GM19043 (cell line): ENCODE data around the gene DOCK11.
"Not testable (repeated sequence)": the region's sequence is repeated elsewhere in the genome, so short reads cannot be mapped to it uniquely, and the experiment has no call there.

Source experiments
- ATAC-seq: cut with Tn5 transposase; IDR thresholded peaks from one replicate; pipeline ENCODE4 v1.9.1; 2021; ENCODE audit warnings: low read depth; ENCODE audit not compliant: unreplicated experiment

DOCK11 gene

DNA sequence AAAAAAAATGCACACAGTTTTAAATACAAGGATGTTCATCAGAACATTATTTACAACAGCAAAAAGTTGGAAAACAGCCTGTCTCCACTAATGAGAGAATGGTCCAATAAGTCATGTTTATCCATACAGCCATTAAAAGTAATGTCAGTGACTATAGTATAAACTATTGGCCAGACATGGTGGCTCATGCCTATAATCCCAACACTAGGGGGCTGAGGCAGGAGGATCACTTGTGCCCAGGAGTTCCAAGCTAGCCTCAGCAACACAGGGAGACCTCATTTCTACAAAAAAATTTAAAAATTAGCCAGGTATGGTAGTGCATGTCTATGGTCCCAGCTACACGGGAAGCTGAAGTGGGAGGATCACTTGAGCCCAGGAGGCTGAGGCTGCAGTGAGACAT is 183.7 kb downstream of the DOCK11 start:
- ATAC-seq: no peak

DNA sequence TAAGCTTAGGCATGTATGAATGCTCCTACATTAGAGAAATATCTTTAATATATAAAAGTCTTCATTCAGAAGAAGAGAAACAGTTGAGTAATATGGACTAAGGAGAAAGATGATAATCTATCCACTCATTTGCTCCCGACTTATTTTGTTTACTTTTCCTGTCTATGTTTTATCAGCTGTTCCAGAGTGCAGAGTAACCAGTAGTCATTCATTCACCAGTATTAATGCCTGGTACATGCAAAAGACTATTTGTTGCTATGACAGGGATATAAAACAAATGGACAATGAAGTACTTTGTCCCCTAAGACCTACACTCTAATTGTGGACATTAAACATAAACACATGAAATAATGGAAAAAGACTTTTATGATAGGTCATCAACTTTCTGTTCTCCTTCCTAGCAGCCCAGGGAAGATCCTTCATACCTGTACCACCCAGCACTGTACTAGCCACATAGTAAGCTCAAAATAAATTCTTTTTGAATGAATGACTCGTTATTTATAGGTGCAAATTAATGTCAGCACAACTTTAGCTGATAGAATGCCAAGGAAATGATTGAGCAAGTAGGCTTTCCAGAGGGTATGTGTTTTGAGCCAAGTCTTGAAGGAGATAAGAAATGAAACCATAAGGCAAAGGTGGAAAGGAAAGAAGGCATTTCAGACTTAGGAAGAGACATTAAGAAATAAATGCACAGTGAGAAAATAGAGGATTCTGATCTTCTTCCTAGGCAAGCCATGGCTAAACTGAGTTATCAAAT is 186.8 kb downstream of the DOCK11 start:
- ATAC-seq: no peak

DNA sequence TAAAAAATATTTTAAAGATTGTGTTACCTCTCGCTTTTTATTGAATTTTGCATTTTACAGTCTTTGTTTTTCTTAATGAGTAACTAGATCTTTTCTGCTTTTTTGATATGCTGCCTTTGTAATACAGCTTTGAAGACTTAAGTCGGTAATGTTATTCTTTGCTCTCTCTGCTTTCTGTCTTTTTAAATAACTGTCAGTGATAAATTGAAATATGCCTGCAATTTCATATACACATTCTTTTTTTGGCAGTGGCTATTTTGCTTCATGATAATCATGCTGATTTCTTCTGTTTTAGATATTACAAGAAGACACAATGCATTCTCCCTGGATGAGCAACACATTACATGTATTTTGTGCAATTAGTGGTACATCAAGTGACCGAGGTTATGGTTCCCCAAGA is 189.8 kb downstream of the DOCK11 start:
- no peak for ATAC-seq

DNA sequence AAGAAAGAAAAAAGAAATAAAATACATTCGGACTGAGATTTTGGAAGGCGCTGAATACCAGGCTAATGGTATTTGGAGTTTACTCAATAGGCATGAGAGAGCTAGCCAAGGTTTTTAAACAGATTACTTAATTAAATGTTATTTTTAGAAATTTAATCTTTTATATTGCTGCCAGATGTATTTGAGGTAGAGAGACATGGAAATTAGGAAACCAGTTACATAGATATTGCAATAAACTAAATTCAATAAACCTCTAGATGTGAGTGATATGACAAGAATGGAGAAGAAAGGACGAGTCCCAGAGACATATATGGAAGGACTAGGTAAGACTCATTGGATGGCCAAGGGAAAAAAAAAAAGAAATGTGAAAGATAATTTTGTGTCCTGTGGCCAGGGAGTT is 193.3 kb downstream of the DOCK11 start:
- no peak for ATAC-seq

DNA sequence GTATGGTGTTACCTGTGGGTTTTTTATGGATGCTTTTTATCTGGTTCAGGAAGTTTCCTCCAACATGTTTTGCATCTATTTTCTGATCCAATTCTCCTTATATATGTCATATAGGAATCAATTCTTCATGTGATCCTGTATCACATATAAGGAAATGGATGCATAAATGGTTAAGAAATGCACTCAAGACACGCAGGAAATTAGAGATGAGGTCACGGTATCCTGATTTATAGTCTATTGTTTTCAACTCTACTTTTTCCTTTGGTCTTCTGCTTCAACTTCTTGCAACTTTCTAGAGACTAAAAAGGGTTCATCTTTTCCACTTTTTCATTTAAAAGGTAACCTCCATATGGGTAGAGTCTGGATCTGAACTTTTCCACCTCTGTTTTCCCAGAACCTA is 198.2 kb downstream of the DOCK11 start:
- no peak for ATAC-seq

DNA sequence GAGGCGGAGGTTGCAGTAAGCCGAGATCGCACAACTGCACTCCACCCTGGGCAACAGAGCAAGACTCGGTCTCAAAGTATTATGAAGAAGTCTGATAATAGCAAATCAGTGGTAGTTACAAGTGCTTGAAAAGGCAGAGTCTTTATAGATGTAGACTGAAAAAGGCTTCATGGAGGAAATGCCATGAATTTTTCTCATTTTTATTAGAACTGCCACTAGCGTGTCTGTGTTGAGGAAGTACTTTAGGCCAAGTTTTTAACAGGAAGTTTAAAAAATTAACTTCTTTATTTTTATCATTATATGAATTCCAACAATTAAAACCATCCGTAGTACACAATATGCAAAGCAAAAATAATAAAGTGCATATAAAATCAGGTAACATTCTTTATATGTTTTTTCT is 199.0 kb downstream of the DOCK11 start:
- no peak for ATAC-seq

DNA sequence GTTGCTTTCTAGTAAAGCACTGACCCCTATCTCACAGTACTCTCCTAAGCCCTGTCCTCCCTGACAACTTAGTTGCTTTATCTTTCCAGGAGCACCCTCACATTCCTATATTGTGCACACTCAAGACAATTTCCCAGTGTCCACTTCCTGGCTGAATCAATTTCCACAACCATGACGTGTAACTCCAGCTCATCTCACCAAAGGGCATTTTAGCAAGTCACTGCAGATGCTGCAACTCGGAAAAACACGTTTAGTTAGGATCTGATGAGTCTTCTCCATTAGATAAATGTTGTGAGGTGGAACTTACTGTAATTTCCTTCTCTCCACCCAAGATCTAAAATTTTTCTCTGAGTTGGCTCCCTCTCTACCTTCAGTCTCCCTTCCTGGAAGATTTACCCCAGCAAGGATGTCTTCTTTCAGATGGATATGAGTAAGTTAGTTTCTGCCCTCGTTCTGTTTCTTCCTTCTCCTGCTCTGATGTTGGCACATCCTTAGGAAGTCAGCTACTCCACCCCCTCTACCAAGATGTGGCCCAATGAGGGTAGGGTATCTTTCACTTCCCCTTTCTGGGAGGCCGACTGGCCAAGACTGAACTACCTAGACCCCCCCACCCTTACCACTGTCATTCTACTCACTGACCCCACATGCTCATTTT is 203.0 kb downstream of the DOCK11 start:
- ATAC-seq: no peak

DNA sequence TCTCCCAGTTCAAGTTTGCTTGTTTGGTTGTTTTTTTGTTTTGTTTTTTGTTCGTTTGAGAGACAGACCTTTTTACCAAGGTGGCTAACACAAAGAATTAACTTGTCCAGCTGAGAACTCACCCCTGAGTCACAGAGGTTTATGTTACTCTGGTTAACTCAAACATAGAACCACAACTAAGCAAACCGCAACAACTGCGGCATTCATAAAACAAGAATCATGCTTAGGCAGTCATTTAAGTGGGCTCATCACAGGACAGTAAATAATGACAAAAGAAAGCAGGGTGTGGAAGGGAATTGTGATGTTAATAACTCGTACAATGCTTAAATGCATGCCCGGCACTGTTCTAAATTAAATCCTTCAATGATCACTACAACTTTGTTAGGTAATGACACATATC is 207.1 kb downstream of the DOCK11 start:
- ATAC-seq: no peak

DNA sequence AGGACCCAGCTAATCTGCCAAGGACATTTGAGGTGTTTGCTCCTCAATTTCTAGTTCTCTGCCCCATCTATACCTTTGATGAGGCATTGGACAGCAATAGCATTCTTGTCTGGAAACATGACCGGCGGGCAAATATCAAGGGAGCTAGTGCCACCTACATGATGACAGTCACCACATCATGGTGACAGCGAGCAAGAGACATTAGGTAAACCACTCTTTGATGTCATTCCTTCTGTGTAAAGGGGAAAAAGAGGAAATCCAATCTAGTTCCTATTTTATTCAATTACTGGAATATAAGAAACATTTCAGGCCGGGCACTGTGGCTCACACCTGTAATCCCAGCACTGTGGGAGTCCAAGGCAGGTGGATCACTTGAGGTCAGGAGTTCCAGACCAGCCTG is 211.1 kb downstream of the DOCK11 start:
- no peak for ATAC-seq

DNA sequence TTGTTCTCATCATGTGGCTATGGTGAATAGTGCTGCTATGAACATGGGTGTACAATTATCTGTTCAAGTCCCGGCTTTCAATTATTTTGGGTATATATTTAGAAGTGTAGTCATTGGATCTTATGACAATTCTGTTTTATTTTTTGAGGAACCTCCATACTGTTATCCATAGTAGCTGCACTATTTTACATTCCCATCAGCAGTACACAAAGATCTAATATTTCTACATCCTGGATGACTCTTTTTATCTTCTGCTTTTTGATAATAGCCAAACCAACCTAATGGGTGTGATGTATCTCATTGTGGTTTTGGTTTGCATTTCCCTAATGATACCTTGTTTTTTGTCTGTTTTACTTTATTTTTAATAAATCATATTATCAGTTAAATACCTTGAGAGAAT is 218.9 kb downstream of the DOCK11 start:
- ATAC-seq: no peak

DNA sequence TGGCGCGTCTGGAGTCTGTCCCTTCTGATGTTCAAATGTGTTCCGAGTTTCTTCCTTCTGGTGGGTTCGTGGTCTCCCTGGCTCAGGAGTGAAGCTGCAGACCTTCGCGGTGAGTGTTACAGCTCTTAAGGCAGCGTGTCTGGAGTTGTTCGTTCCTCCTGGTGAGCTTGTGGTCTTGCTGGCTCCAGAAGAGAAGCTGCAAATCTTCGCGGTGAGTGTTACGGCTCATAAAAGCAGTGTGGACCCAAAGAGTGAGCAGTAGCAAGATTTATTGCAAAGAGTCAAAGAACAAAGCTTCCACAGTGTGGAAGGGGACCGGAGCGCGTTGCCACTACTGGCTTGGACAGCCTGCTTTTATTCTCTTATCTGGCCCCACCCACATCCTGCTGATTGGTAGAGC is 220.3 kb downstream of the DOCK11 start:
- not testable (repeated sequence) for ATAC-seq

DNA sequence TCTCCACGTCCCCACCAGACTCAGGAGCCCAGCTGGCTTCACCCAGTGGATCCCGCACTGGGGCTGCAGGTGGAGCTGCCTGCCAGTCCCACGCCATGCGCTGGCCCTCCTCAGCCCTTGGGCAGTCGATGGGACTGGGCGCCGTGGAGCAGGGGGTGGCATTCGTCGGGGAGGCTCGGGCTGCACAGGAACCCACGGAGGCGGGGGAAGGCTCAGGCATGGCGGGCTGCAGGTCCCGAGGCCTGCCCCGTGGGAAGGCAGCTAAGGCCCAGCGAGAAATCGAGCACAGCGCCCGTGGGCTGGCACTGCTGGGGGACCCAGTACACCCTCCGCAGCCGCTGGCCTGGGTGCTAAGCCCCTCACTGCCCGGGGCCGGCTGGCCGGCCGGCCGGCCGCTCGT is 221.2 kb downstream of the DOCK11 start:
- not testable (repeated sequence) for ATAC-seq

DNA sequence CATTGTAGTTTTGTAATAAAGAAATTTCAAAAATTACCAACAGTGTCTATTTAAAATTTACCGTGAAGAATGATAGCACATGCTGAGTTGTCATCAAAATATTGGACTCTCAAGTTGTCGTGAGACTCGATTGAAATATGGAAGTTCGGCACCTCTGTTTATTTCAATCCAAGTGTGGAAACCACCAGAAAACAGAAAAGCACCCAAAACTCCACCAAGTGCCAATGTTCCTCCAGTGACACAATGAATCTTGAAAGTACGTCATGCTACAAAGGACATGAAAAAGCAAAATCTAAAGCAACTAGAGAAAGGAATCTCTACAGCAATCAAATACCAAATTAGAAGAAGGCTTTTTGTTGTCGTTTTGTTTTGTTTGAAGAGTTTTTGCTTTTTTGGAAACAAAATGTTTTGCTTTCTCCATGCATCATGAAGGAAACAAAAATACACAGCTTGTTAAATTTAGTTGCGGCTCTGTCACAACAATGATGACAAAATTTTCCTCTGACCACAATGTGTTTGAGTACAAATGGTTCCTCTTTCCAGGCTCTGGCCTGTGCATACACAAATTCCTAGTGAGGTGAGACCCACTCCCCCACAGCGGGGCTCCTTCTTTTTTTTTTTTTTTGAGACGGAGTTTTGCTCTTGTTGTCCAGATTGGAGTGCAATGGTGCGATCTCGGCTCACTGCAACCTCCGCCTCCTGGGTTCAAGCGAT is 222.2 kb downstream of the DOCK11 start:
- ATAC-seq: no peak

DNA sequence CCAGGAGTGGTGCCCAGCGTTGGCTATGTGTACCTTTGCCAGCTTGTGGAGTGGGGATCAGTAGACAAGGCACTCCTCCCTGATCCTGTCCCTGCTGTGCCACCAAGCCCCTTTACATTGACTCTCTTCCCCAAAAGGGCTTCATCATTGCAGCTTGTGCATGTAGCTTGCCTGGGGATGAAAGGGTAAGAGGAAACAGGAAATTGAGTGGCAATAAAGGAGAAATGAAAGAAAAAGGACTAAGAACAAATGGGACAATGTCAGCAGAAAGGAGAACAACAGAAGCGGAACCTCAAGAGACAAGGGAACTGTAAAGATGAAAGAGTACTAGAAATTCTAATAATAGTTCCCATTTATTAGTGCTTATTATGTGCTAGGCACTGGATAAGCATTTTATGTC is 223.1 kb downstream of the DOCK11 start:
- no peak for ATAC-seq

DNA sequence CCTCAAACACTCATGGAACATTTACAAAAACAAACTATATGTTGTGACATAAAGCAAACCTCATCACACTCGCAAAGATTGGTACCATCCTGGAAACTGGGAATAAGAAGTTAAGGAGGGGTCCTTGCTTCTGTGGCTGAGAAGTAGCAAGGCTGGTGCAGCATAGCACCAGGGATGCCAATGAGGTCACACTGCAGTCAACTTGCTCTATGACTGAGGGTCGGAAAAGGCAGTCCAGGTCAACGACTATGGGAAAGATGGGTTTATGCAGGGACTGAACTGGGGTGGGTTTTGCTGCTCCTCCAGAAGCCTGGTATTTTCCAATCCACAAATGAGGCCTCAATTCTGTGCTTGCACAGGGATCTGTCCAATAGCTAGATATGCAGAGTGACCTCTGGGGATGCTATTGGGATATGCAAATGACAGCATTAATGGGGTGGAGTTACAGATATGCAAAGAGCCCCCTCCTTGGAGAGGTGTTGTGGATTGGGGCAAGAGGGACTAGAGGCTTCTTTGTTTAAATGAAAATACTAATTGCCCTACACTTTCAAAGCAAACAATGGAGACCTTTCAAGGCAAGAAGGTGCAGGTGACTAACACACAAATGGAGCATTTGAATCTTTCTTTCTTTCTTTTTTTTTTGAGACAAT is 224.6 kb downstream of the DOCK11 start:
- no peak for ATAC-seq

DNA sequence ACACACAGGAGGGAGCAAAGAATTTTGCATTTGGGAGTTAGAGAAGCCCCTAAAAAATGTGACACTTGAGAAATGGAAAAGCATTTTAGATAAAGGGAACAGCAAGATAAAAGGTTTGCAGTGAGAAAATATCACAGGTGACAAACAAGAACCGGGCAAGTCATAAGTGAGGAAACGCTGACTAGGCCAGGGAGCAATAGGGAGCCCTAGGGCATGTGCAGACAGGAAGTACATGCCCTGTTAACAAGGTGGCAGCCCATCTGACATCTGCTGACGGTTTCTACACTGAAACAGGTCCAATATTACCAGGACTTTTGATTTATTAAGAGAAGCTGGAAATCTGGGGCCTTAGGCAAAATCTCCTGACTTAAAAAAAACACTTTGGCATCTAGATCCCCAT is 227.8 kb downstream of the DOCK11 start:
- no peak for ATAC-seq

DNA sequence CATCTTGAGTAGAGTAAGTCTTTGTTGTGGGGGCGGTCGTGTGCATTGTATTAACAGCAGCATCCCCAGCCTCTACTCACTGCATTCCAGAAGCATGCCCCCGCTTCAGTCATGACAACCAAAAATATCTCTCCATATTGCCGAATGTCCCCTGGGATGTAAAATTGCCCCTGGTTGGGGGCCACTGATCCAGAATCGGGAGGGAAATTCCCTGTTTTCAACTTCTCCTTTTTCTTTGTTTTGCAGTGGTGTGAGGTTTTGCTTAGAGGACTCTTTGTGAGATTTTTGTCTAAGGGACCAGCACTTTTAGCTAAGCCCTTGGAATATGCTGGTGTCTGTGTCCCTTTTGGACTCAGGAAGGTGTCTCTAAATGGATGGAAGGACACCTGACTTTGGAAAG is 228.8 kb downstream of the DOCK11 start:
- ATAC-seq: no peak

DNA sequence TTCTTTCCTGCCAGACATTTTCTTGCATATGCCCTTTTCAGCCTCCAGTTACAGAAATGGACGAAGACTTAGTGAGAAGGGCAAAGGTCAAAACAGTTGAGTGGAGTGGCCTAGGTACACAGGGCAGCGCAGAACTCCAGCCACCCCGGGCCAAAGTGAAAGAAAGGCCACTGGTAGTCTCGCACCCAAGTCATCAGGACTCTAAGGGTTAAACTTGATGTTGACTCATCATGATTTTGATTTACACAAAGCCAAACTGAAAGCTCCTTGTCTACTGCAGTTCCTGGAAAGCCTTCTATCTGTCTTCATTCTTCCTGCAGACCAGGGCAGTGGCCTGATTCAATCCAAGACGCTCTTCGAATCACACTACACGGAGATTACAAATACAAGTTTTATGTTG is 229.2 kb downstream of the DOCK11 start:
- ATAC-seq: no peak

DNA sequence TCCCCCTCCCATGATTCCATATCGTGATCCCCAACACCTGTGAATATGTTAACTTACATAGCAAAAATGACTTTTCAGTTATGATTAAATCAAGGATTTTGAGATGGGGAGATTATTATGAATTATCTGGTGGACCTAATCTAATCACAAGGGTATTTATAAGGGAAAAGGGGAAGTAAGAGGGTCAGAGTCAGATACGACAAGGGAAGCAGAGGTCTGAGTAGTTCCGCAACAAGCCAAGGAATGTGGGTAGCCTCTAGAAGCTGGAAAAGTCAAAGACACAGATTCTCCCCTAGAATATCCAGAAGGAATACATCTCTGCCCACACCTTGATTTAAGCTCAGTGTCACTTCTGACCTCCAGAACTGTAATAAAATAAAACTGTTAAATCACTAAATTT is 230.8 kb downstream of the DOCK11 start:
- no peak for ATAC-seq

DNA sequence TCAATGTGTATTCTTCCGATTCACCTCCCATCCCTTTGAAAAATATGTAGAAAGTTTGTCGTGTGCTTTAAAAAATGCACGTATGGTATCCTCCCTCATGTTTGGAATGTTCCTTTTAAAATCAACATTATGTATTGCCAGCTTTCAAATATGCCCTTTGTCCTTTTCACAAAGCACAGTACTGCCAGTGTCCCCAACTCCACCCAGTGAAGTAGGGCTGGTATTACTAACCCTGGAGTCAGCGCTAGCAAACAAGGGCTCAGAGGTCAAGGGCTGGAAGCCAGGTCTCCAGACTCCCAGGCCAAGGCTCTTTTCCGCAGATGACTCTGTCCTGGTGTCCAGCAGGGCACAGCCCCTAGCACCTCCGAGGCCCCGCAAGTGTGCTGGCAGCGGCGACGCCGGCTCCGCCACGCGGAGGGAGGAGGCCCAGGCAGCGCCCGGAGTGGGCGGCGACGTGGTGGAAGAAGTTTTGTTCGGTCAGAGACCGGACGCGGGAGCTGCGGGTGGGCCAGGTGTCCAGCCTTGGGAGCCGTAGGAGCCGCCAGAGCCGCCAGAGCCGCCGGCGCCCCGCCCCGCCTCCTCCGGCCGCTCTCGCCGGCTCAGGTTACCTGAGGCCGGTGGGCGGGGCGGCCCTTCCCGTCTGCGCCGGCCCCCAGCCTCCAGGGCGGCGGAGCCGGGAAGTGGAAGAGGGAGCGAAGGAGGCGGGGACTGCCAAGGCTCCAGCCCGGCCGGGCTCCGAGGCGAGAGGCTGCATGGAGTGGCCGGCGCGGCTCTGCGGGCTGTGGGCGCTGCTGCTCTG is 231.5 kb downstream of the DOCK11 start, which contains the start of gene IL13RA1:
IL13RA1 (plus strand) TSS at position 720 of the 799 bp plus-strand sequence; CDS start at position 753, 33 bp downstream.
- ATAC-seq: peak; percentile 51
